ENCODE results near the gene CCR1. TPM values are rescaled to one million over a fixed set of nuclear protein-coding genes. Genes with fewer than 3 reads are reported as not detected.
A peak's percentile ranks its signal among the peaks of the same experiment; 100 is the strongest.

CCR1 gene
- total RNA-seq: 1 to 10 TPM; 1.3 to 4.5 TPM
- long read RNA-seq: 0 reads

GRCh38 chr3:46208167-46208704, at the start of gene CCR1:
TSS of gene CCR1 (minus strand) at chr3:46208313. CDS start at chr3:46204313, 4,000 bp downstream.
- intact Hi-C loops (cut with DNase I, micrococcal nuclease): no loop called here
- ATAC-seq (peak; percentile 58), DNase-seq (peak in 1 of 2 donors; percentile 59)

- ATAC-seq (no peak), DNase-seq (no peak)
- intact Hi-C loops (cut with DNase I, micrococcal nuclease): no loop called here
Observed at GRCh38 chr3:46252980-46253379, 44.9 kb upstream of the CCR1 start.

DNA sequence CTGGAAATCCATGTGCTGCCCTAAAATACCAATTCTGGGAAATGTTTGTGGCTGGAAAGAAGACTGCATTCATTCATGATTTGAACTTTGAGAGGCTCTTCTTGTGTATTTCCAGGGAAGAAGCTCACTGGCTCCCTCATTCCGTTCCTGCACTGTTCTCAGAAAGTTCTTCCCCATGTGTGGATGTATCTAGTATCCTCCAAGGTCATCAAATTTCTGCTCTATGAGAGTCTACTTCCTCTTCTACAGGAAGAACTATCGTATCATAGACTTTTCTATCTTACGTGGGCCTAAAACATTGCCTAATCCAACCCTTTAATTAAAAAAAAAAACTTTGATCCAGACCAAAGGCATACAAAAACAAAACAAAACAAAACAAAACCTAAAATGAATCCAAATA, 37.0 kb upstream of the CCR1 start:
- ATAC-seq: no peak
- intact Hi-C loops (cut with DNase I, micrococcal nuclease): no loop called here

DNA sequence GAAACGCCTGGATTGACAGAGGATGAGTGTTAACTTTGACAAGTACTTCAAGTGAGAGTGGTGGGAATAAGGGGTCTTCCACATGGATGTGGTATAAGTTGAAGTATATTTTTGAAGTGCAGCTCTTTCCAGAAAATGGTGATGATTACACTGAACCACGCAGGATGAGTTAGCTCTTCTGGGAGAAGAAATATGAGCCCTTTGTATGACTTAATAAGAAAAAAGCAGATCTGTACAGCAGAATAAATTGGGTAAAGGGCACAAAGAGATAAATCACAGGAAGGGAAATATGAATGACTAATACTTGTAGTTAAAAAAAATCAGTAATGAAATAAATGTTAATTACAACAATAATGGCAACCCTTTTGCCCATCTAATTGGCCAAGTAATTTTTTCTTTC, 35.4 kb upstream of the CCR1 start:
- intact Hi-C loops (cut with DNase I, micrococcal nuclease): no loop called here
- DNase-seq (no peak), ATAC-seq (no peak)

More for the DNA sequence above, 37.0 kb upstream of the CCR1 start:
- DNase-seq: no peak

DNA sequence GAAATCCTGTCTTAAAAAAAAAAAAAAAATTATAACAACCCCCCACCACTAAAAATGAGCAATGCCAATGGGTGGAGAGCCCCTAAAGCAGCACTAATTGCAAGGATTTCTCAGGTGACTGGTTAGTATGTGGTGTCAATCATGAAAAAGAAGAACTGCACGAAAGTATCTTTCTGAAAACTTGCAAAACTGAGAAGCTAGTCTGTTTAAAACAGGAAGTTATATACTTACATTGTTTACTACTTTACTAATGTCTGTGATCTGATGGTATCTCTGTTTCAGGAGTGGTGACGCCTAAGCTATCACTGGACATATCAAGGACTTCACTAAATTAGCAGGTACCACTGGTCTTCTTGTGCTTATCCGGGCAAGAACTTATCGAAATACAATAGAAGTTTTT, 34.0 kb upstream of the CCR1 start, which contains the start of gene CCR3:
Gene CCR3, plus strand, starts transcription at position 341 of the 400 bp plus-strand sequence. CDS start 22,699 bp downstream, outside the sequence.
- DNase-seq: no peak
- no peak for ATAC-seq
- intact Hi-C loops (cut with DNase I, micrococcal nuclease): no loop called here

DNA sequence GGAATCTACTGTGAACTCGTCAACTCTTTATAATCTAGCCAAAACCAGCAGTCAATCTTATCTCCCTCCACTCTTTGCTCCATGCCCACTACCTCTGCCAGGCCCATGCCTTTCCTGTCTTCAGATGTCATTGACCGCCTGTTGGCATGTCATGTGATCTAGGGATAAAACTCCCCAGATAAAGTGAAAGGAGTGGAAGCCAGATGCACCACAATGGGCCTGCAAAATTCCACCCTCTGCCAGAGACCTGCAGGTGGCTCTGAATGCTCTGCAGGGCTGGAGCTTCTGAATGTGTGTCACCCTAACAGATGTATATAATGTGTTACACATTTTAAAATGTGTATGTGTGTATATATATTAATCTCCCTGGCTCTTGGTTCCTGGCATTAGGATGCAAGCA, 31.8 kb upstream of the CCR1 start:
- intact Hi-C loops (cut with DNase I, micrococcal nuclease): no loop called here
- no peak for DNase-seq
- ATAC-seq: no peak

- DNase-seq: no peak
- ATAC-seq: no peak
- intact Hi-C loops (cut with DNase I, micrococcal nuclease): no loop called here
Observed at GRCh38 chr3:46239301-46239938, 31.3 kb upstream of the CCR1 start.

GRCh38 chr3:46238386-46238785, 30.3 kb upstream of the CCR1 start:
- intact Hi-C loops (cut with DNase I, micrococcal nuclease): no loop called here
- ATAC-seq: no peak
- DNase-seq: no peak

DNA sequence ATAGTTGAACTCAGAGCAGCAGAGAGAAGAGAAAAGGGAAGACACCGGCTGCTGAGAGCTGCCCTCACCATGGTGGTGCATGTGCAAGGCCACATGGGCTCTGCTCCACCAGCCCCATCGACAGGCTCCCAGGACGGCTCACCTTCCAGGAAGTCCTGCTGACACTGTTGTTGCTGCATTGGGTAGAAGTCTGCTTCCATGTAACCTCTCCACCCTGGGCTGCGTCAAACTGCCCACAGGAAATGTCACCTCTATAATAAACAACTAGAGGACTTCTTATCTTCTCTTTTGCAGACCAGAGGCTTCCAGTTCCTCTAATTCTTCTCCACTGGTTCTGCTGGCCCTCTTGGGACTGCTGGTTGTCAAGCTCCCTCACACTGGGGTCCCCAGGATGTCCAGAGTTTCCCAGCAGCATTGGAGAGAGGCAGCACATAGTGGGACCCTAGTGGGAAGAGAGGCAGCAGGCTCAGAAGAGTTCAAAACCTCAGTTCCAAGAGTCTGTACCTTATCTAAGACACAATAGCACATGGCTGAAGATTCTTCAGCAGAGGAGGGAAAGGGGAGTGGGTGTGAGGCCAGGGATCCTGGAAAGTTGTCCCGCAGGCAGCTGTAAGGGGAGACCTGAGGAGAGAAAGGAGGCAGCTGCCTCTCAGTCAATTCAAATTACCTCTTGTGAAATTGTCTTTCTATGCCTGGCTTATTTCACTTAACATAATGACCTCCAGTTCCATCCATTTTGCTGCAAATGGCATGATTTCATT, 28.4 kb upstream of the CCR1 start:
- no peak for DNase-seq

GRCh38 chr3:46235425-46235824, 27.3 kb upstream of the CCR1 start:
- intact Hi-C loops (cut with DNase I, micrococcal nuclease): no loop called here
- ATAC-seq (no peak), DNase-seq (no peak)

More for the DNA sequence above, 28.4 kb upstream of the CCR1 start:
- intact Hi-C loops (cut with DNase I, micrococcal nuclease): no loop called here
- ATAC-seq: no peak

DNA sequence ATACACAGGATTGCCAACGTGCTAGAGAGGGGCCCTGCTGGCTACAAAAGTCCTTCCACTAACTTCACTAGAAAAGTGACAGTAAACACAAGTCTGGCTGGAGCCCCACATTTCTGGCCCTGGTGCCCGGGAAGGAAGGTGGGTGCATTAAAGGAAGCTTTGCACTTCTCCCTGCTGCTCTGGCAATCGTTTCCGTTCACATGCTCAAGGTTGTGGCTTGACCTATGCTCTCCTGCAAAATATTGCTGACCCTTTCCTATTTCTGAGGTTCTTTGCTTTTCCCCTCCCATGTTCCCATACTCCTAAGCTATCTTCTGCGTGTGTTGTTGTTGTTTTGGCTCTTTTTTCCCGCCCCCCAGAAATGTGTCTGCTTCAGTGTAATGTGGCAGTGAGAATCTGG, 25.1 kb upstream of the CCR1 start:
- intact Hi-C loops (cut with DNase I, micrococcal nuclease): no loop called here
- DNase-seq (no peak), ATAC-seq (no peak)

DNA sequence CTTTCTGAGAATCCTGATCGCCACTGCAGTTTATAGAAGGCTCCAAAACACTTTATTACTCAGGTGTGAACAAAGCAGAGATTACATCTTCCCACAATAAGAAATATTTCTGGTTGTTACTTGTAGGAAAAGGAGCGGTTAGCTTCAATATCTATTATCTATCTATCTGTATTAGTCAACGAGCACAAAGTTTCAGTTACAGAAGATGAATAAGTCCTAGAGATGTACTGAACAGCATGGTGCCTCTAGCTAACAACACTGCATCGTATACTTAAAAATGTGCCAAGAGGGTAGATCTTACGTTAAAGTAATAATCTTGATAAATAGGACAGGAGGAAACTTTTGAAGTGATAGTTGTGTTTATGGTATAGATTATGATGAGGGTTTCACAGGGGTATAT, 23.2 kb upstream of the CCR1 start:
- intact Hi-C loops (cut with DNase I, micrococcal nuclease): no loop called here
- DNase-seq (no peak), ATAC-seq (no peak)

GRCh38 chr3:46228260-46229242, 20.4 kb upstream of the CCR1 start:
- intact Hi-C loops (cut with DNase I, micrococcal nuclease): no loop called here
- ATAC-seq (no peak), DNase-seq (no peak)

GRCh38 chr3:46222435-46223161, 14.5 kb upstream of the CCR1 start:
- ATAC-seq (no peak), DNase-seq (no peak)
- intact Hi-C loops (cut with DNase I, micrococcal nuclease): no loop called here

- intact Hi-C loops (cut with DNase I, micrococcal nuclease): no loop called here
- no peak for ATAC-seq
Observed at GRCh38 chr3:46221938-46222337, 13.8 kb upstream of the CCR1 start.

DNA sequence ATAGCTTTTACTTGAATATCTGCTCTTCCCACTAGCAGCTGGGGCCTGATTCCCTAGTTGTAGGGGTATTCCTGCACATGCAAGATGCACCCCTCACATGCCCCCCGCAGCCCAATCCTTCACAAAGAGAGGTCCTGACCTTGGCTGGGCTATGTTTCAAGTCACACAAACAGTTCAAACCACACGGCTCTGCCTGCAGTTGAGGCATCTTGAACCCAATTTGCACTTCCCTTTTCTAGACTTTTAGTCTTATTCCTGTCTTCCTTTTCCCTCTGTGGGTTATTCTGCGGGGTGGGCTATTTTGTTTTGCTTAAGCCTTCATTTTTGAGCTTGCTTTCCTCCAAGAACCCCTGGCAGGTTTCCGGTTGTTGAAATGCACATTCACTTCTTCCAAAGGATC, 13.3 kb upstream of the CCR1 start:
- intact Hi-C loops (cut with DNase I, micrococcal nuclease): no loop called here
- DNase-seq (no peak), ATAC-seq (no peak)

More at GRCh38 chr3:46221938-46222337, 13.8 kb upstream of the CCR1 start:
- no peak for DNase-seq

DNA sequence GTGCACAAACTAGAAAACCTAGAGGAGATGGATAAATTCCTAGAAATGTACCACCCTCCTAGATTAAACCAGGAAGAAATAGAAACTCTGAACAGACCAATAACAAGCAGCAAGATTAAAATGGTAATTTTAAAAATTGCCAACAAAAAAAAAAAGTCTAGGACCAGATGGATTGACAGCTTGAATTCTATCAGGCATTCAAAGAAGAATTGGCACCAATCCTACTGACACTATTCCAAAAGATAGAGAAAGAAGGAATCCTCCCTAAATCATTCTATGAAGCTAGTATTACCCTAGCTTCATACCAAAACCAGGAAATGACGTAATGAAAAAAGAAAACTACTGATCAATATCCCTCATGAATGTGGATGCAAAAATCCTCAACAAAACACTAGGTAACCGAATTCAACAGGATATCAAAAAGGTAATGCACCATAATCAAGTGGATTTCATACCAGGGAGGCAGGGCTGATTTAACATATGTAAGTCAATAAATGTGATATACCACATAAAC, 10.1 kb upstream of the CCR1 start:
- no peak for ATAC-seq
- DNase-seq: no peak
- intact Hi-C loops (cut with DNase I, micrococcal nuclease): no loop called here

GRCh38 chr3:46215810-46216414, 7.8 kb upstream of the CCR1 start:
- intact Hi-C loops (cut with DNase I, micrococcal nuclease): no loop called here
- ATAC-seq (peak; percentile 57), DNase-seq (no peak)
